NCI-H1105 treated with DMSO at 0.1 percent for 48 hours (cell line): ENCODE data around the gene HMCN2.

Experiments
- DNase-seq: peaks from one replicate; lab custom pipeline; 2025; lab: John Stamatoyannopoulos, UW

Gene HMCN2

GRCh38 chr9:130471411-130472183 is 206.0 kb downstream of the HMCN2 start:
- DNase-seq = no peak

- DNase-seq = no peak
Measured at GRCh38 chr9:130472184-130472705, 206.7 kb downstream of the HMCN2 start.

- DNase-seq = no peak
Measured at GRCh38 chr9:130473009-130473408, 207.4 kb downstream of the HMCN2 start.

GRCh38 chr9:130473566-130473965 is 208.0 kb downstream of the HMCN2 start:
- DNase-seq = no peak

GRCh38 chr9:130474106-130474505 is 208.5 kb downstream of the HMCN2 start:
- DNase-seq = no peak

GRCh38 chr9:130476151-130476730 is 210.7 kb downstream of the HMCN2 start:
- no peak for DNase-seq

- no peak for DNase-seq
Measured at GRCh38 chr9:130477564-130477963, 212.0 kb downstream of the HMCN2 start.

GRCh38 chr9:130478152-130478551 is 212.6 kb downstream of the HMCN2 start:
- DNase-seq = no peak

- DNase-seq = no peak
Measured at GRCh38 chr9:130478736-130479575, 213.4 kb downstream of the HMCN2 start.

GRCh38 chr9:130479587-130479986 is 214.0 kb downstream of the HMCN2 start:
- DNase-seq = no peak

GRCh38 chr9:130480673-130481072 is 215.1 kb downstream of the HMCN2 start:
- no peak for DNase-seq

GRCh38 chr9:130482463-130482862 is 216.9 kb downstream of the HMCN2 start:
- no peak for DNase-seq

- no peak for DNase-seq
Measured at GRCh38 chr9:130483371-130483971, 217.9 kb downstream of the HMCN2 start.
